ENCODE data around the gene ILF3.

GRCh38 chr19:10686661-10687517 lies 32.7 kb downstream of the ILF3 start:
- no peak for TF ChIP-seq CTCF (conservative IDR thresholded peaks at IDR 0.05; ENCODE audit: low read depth in 2 of 2)
- TF ChIP-seq EZH2 (IDR thresholded peaks at IDR 0.05; ENCODE audit: low read depth, unreplicated experiment): no peak
- TF ChIP-seq REST (IDR thresholded peaks at IDR 0.05; ENCODE audit: unreplicated experiment): no peak
- no peak for TF ChIP-seq POLR2AphosphoS5 (IDR thresholded peaks at IDR 0.05; ENCODE audit: low read depth)
- TF ChIP-seq ZNF462 (CRISPR knock-in tag; IDR thresholded peaks at IDR 0.05): no peak
- TF ChIP-seq EZH2phosphoT487 (IDR thresholded peaks at IDR 0.05; ENCODE audit: unreplicated experiment): no peak
- no peak for TF ChIP-seq STAT1 (IDR thresholded peaks at IDR 0.05; ENCODE audit: unreplicated experiment)
- TF ChIP-seq CREB1 (CRISPR knock-in tag; IDR thresholded peaks at IDR 0.05; ENCODE audit: low read depth): no peak
- no peak for TF ChIP-seq ETS1 (IDR thresholded peaks at IDR 0.05)
- TF ChIP-seq ZNF331 (CRISPR knock-in tag; IDR thresholded peaks at IDR 0.05; ENCODE audit: low read depth): no peak
- no peak for TF ChIP-seq ZNF114 (CRISPR knock-in tag; IDR thresholded peaks at IDR 0.05)
- no peak for TF ChIP-seq NANOG (IDR thresholded peaks at IDR 0.05; ENCODE audit: borderline replicate concordance)
- TF ChIP-seq JUNB (IDR thresholded peaks at IDR 0.05; ENCODE audit: unreplicated experiment): no peak
